HEK293T (cell line): ENCODE measurements around the gene LRRC4C.

Experiments used
- CTCF ChIA-PET: fragments of 350-600 bp; formaldehyde crosslinking; extraction: SDS; loops from one replicate; lab custom pipeline; 2021; ENCODE audit warnings: antibody characterized with exemption, inconsistent platforms; lab: Yijun Ruan, JAX
- POLR2A ChIA-PET: fragments of 350-600 bp; formaldehyde crosslinking; extraction: SDS; loops from one replicate; lab custom pipeline; 2020; ENCODE audit warnings: antibody characterized with exemption, inconsistent platforms; lab: Yijun Ruan, JAX
- DNase-seq: peaks from one replicate; pipeline ENCODE4 v3.0.0; 2012; ENCODE audit warnings: mixed read lengths; ENCODE audit errors: extremely low spot score
- ARNT ChIP-seq: fragments of 450-650 bp; IDR thresholded peaks from 2 replicates; pipeline ENCODE4 v1.6.1; 2017; ENCODE audit warnings: mild to moderate bottlenecking
- BHLHE40 ChIP-seq: fragments of 450-650 bp; IDR thresholded peaks from 2 replicates; pipeline ENCODE4 v1.6.1; 2016; ENCODE audit warnings: mild to moderate bottlenecking, moderate library complexity, borderline replicate concordance
- CTBP1 ChIP-seq: fragments of 450-650 bp; IDR thresholded peaks from 2 replicates; pipeline ENCODE4 v1.6.1; 2016; ENCODE audit warnings: borderline replicate concordance
- ELF4 ChIP-seq: fragments of 450-650 bp; IDR thresholded peaks from 2 replicates; pipeline ENCODE4 v1.6.1; 2017; ENCODE audit warnings: antibody characterized with exemption
- FOXA1 ChIP-seq: fragments of 450-650 bp; IDR thresholded peaks from 2 replicates; pipeline ENCODE4 v1.6.1; 2016; ENCODE audit warnings: mild to moderate bottlenecking
- FOXK2 ChIP-seq: fragments of 450-650 bp; IDR thresholded peaks from 2 replicates; pipeline ENCODE4 v1.6.1; 2016; ENCODE audit warnings: mild to moderate bottlenecking
- FOXM1 ChIP-seq: fragments of 450-650 bp; IDR thresholded peaks from 2 replicates; pipeline ENCODE4 v1.6.1; 2017; ENCODE audit warnings: mild to moderate bottlenecking, borderline replicate concordance
- HDGF ChIP-seq: fragments of 450-650 bp; IDR thresholded peaks from 2 replicates; pipeline ENCODE4 v1.6.1; 2017; ENCODE audit warnings: antibody characterized with exemption, borderline replicate concordance
- L3MBTL2 ChIP-seq: fragments of 450-650 bp; conservative IDR thresholded peaks from 2 replicates; pipeline ENCODE4 v1.6.1; 2016; ENCODE audit warnings: mild to moderate bottlenecking
- LEF1 ChIP-seq: fragments of 450-650 bp; IDR thresholded peaks from 2 replicates; pipeline ENCODE4 v1.6.1; 2017; ENCODE audit warnings: mild to moderate bottlenecking, borderline replicate concordance
- NFRKB ChIP-seq: fragments of 450-650 bp; IDR thresholded peaks from 2 replicates; pipeline ENCODE4 v1.6.1; 2016; ENCODE audit warnings: mild to moderate bottlenecking, moderate library complexity
- PKNOX1 ChIP-seq: fragments of 450-650 bp; IDR thresholded peaks from 2 replicates; pipeline ENCODE4 v1.6.1; 2016
- SP1 ChIP-seq: fragments of 450-650 bp; IDR thresholded peaks from 2 replicates; pipeline ENCODE4 v1.6.1; 2017
- SUZ12 ChIP-seq: fragments of 450-650 bp; IDR thresholded peaks from 2 replicates; pipeline ENCODE4 v1.6.1; 2016; ENCODE audit warnings: mild to moderate bottlenecking
- TARDBP ChIP-seq: fragments of 450-650 bp; IDR thresholded peaks from 2 replicates; pipeline ENCODE4 v1.6.1; 2016
- ZNF384 ChIP-seq: fragments of 450-650 bp; IDR thresholded peaks from 2 replicates; pipeline ENCODE4 v1.6.1; 2016

The LRRC4C gene

GRCh38 chr11:41250408-41250935 is 209.0 kb downstream of the LRRC4C start:
- no peak for TF ChIP-seq CTBP1
- TF ChIP-seq TARDBP = no peak
- no peak for TF ChIP-seq HDGF
- TF ChIP-seq NFRKB = no peak
- no peak for TF ChIP-seq SP1
- TF ChIP-seq L3MBTL2 = no peak
- no peak for TF ChIP-seq FOXA1
- TF ChIP-seq SUZ12 = no peak
- TF ChIP-seq PKNOX1 = no peak
- TF ChIP-seq BHLHE40 = no peak
- ChIA-PET CTCF (no interaction called here), POLR2A (no interaction called here)

GRCh38 chr11:41247621-41248020 is 211.8 kb downstream of the LRRC4C start:
- ChIA-PET CTCF (no interaction called here), POLR2A (no interaction called here)
- TF ChIP-seq PKNOX1 = no peak
- no peak for TF ChIP-seq HDGF
- TF ChIP-seq SUZ12 = no peak
- no peak for TF ChIP-seq FOXA1
- TF ChIP-seq NFRKB = no peak

More at GRCh38 chr11:41250408-41250935, 209.0 kb downstream of the LRRC4C start:
- no peak for DNase-seq

GRCh38 chr11:41246399-41246745 is 213.1 kb downstream of the LRRC4C start:
- no peak for DNase-seq
- POLR2A ChIA-PET = no interaction called here
- TF ChIP-seq L3MBTL2 = no peak
- no peak for TF ChIP-seq HDGF
- no peak for TF ChIP-seq PKNOX1
- TF ChIP-seq ZNF384 = no peak
- no peak for TF ChIP-seq LEF1
- no peak for TF ChIP-seq CTBP1
- TF ChIP-seq FOXA1 = no peak
- TF ChIP-seq SP1 = no peak
- no peak for TF ChIP-seq FOXM1
- TF ChIP-seq NFRKB = no peak
- TF ChIP-seq BHLHE40 = no peak
- no peak for TF ChIP-seq FOXK2
- no peak for TF ChIP-seq SUZ12
- CTCF ChIA-PET = no interaction called here

More at GRCh38 chr11:41247621-41248020, 211.8 kb downstream of the LRRC4C start:
- no peak for DNase-seq

- POLR2A ChIA-PET = no interaction called here
- TF ChIP-seq PKNOX1 (no peak), FOXK2 (no peak), ZNF384 (no peak), ARNT (no peak), TARDBP (no peak), NFRKB (no peak), CTBP1 (no peak), SUZ12 (no peak), FOXM1 (no peak), BHLHE40 (no peak), HDGF (no peak), L3MBTL2 (no peak), FOXA1 (no peak), LEF1 (no peak), SP1 (no peak), ELF4 (no peak)
- CTCF ChIA-PET = no interaction called here
- no peak for DNase-seq
These were observed 213.6 kb downstream of the LRRC4C start for GRCh38 chr11:41245704-41246398.

GRCh38 chr11:41245184-41245583 is 214.3 kb downstream of the LRRC4C start:
- no peak for TF ChIP-seq NFRKB
- no peak for TF ChIP-seq BHLHE40
- no peak for TF ChIP-seq ELF4
- TF ChIP-seq FOXM1 = no peak
- TF ChIP-seq HDGF = no peak
- TF ChIP-seq SUZ12 = no peak
- CTCF ChIA-PET = no interaction called here
- POLR2A ChIA-PET = no interaction called here
- DNase-seq = no peak

- ChIA-PET POLR2A (no interaction called here), CTCF (no interaction called here)
- DNase-seq = no peak
- no peak for TF ChIP-seq ZNF384
- TF ChIP-seq NFRKB = no peak
- no peak for TF ChIP-seq SUZ12
- TF ChIP-seq FOXM1 = no peak
These were observed 222.1 kb downstream of the LRRC4C start for GRCh38 chr11:41237382-41237781.
